HEK293 (cell line): ENCODE results near the gene VLDLR.

ENCODE experiments used
- ZEB2 ChIP-seq: fragments of 450-650 bp; formaldehyde crosslinking; IDR thresholded peaks from 2 replicates; pipeline ENCODE4 v1.5.1; 2016; ENCODE audit warnings: missing biosample characterization, missing genetic modification characterization
- ZSCAN23 ChIP-seq: fragments of 450-650 bp; formaldehyde crosslinking; IDR thresholded peaks from 2 replicates; pipeline ENCODE4 v1.5.1; 2016; ENCODE audit warnings: missing biosample characterization, missing genetic modification characterization
- TF ChIP-seq, protein P1 (sequence below): fragments of 450-650 bp; formaldehyde crosslinking; IDR thresholded peaks from 2 replicates; pipeline ENCODE4 v1.5.1; 2016; ENCODE audit warnings: missing biosample characterization, missing genetic modification characterization

- no peak for TF ChIP-seq ZEB2 (tag by site-specific recombination)
- TF ChIP-seq, protein P1, sequence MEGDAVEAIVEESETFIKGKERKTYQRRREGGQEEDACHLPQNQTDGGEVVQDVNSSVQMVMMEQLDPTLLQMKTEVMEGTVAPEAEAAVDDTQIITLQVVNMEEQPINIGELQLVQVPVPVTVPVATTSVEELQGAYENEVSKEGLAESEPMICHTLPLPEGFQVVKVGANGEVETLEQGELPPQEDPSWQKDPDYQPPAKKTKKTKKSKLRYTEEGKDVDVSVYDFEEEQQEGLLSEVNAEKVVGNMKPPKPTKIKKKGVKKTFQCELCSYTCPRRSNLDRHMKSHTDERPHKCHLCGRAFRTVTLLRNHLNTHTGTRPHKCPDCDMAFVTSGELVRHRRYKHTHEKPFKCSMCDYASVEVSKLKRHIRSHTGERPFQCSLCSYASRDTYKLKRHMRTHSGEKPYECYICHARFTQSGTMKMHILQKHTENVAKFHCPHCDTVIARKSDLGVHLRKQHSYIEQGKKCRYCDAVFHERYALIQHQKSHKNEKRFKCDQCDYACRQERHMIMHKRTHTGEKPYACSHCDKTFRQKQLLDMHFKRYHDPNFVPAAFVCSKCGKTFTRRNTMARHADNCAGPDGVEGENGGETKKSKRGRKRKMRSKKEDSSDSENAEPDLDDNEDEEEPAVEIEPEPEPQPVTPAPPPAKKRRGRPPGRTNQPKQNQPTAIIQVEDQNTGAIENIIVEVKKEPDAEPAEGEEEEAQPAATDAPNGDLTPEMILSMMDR (tag by site-specific recombination), result no peak
- TF ChIP-seq ZSCAN23 (tag by site-specific recombination), result no peak
Observed at GRCh38 chr9:2688636-2689035, 67.0 kb downstream of the VLDLR start.
